Panc1 (cell line): ENCODE results near the gene CEMIP. TPM values are rescaled to one million over a fixed set of nuclear protein-coding genes. Genes with fewer than 3 reads are reported as not detected.

ENCODE experiments used
- ATAC-seq: fragments of 200-7000 bp; cut with Tn5 transposase; 2 replicates; pipeline ENCODE4 v1.9.1; 2020; ENCODE audit warnings: mild to moderate bottlenecking, moderate library complexity
- BruUV-seq: library from RNA; stranded (reverse); fragments of 400-500 nt; replicated peaks from 2 replicates; lab custom pipeline; 2021; lab: Mats Ljungman, UMichigan
- CTCF ChIA-PET: fragments of 300-600 bp; sonication (Branson Sonifier 250); formaldehyde crosslinking; loops from one replicate; lab custom pipeline; 2022; ENCODE audit warnings: antibody characterized with exemption; lab: Charles Lee
- POLR2A ChIA-PET: fragments of 300-600 bp; sonication (Branson Sonifier 250); formaldehyde crosslinking; loops from one replicate; lab custom pipeline; 2022; ENCODE audit warnings: antibody characterized with exemption; lab: Charles Lee
- DNase-seq: peaks from one replicate; pipeline ENCODE4 v3.0.0-alpha.2; 2010; ENCODE audit warnings: low read depth, low spot score
- H3K27ac ChIP-seq: 2 replicates; pipeline ENCODE4 v1.5.1; 2011; ENCODE audit warnings: mild to moderate bottlenecking, low read length, inconsistent platforms
- H3K27me3 ChIP-seq: fragments of 200-500 bp; sonication (Bioruptor generic); 2 replicates; pipeline ENCODE4 v1.6.0; 2014; ENCODE audit warnings: low read length, inconsistent platforms; ENCODE audit not compliant: control insufficient read depth, insufficient read depth
- H3K36me3 ChIP-seq: fragments of 200-500 bp; sonication (Bioruptor generic); 2 replicates; pipeline ENCODE4 v1.5.1; 2014; ENCODE audit warnings: inconsistent platforms, mild to moderate bottlenecking, low read length, moderate library complexity; ENCODE audit not compliant: control insufficient read depth, insufficient read depth
- H3K4me1 ChIP-seq: 2 replicates; pipeline ENCODE4 v1.5.1; 2011; ENCODE audit warnings: inconsistent platforms, mild to moderate bottlenecking, low read length, moderate library complexity; ENCODE audit not compliant: control insufficient read depth, insufficient read depth
- H3K4me3 ChIP-seq, 2 experiments: 2 replicates each; pipeline ENCODE4 v1.5.1; 2011 to 2012; ENCODE audit warnings: low read depth in 2 of 2, low read length in 2 of 2, mild to moderate bottlenecking in 2 of 2, inconsistent platforms in 1 of 2, moderate library complexity in 1 of 2
- H3K9me3 ChIP-seq: fragments of 200-500 bp; sonication (Bioruptor generic); 2 replicates; pipeline ENCODE4 v1.5.1; 2014; ENCODE audit warnings: low read depth, mild to moderate bottlenecking, inconsistent platforms, low read length, moderate library complexity; ENCODE audit not compliant: control insufficient read depth, insufficient read depth
- CTCF ChIP-seq: fragments of 450-650 bp; IDR thresholded peaks from 2 replicates; pipeline ENCODE4 v1.5.1; 2017; ENCODE audit warnings: mild to moderate bottlenecking
- POLR2AphosphoS5 ChIP-seq: IDR thresholded peaks from 2 replicates; pipeline ENCODE4 v1.6.1; 2012; ENCODE audit warnings: mild to moderate bottlenecking, low read depth, low read length, moderate library complexity
- REST ChIP-seq, 2 experiments: IDR thresholded peaks; 2 replicates each; pipeline ENCODE4 v1.6.1; 2011 to 2012; ENCODE audit warnings: low read depth in 2 of 2, control low read depth in 1 of 2, low read length in 1 of 2, mild to moderate bottlenecking in 1 of 2, moderate library complexity in 1 of 2; ENCODE audit not compliant: insufficient read depth in 1 of 2
- SIN3A ChIP-seq: IDR thresholded peaks from 2 replicates; pipeline ENCODE4 v1.6.1; 2012; ENCODE audit warnings: low read depth, mild to moderate bottlenecking, low read length, moderate library complexity, borderline replicate concordance; ENCODE audit not compliant: insufficient read depth
- TCF7L2 ChIP-seq: IDR thresholded peaks from 2 replicates; pipeline ENCODE4 v1.6.1; 2011; ENCODE audit warnings: mild to moderate bottlenecking, low read depth, low read length, inconsistent platforms
- in situ Hi-C: cut with HindIII; loops from 2 replicates; pipeline ENCODE4 v1.10.0; 2016; ENCODE audit warnings: low sequenced_read_pairs, low pct_unique_long_range_greater_than_20kb
- intact Hi-C: fragments of 100-400 bp; cut with micrococcal nuclease; formaldehyde crosslinking; loops from one replicate; pipeline ENCODE4 v1.10.0; 2022; ENCODE audit not compliant: unreplicated experiment
- total RNA-seq: library from RNA; stranded (reverse); gene quantifications from one replicate; pipeline ENCODE4 v1.2.1, GENCODE V29; 2021; ENCODE audit not compliant: unreplicated experiment

Gene CEMIP
- total RNA-seq, 1 experiment from 2014 or later: 0.46 TPM

- Histone ChIP-seq H3K36me3 (no peaks in the 10 kb centered on the region), H3K4me1 (no peaks in the 10 kb centered on the region), H3K4me3 (no peak overlapping the region), H3K27ac (no peak overlapping the region), H3K27me3 (no peaks in the 10 kb centered on the region), H3K9me3 (no peaks in the 10 kb centered on the region)
- POLR2A ChIA-PET: no interaction called here
- intact Hi-C loops (no loop called here), in situ Hi-C loops (no loop called here)
- TF ChIP-seq SIN3A (no peak), TCF7L2 (no peak), POLR2AphosphoS5 (no peak), CTCF (no peak), REST (IDR thresholded peaks at IDR 0.05; ENCODE audit: insufficient read depth in 1 of 2, low read depth in 2 of 2, low read length in 1 of 2) (no peak)
- CTCF ChIA-PET: no interaction called here
- BruUV-seq: no TSS peak
- ATAC-seq: no peak
- DNase-seq: no peak
These were observed 150.5 kb downstream of the CEMIP start for GRCh38 chr15:80929689-80930088.

- Histone ChIP-seq H3K9me3 (no peaks in the 10 kb centered on the region), H3K27ac (no peak overlapping the region), H3K27me3 (no peaks in the 10 kb centered on the region), H3K36me3 (no peaks in the 10 kb centered on the region), H3K4me1 (no peaks in the 10 kb centered on the region), H3K4me3 (no peak overlapping the region)
- ATAC-seq (no peak), DNase-seq (no peak)
- no TSS peak for BruUV-seq
- CTCF ChIA-PET: no interaction called here
- TF ChIP-seq CTCF: no peak
- no peak for TF ChIP-seq POLR2AphosphoS5
- TF ChIP-seq REST (IDR thresholded peaks at IDR 0.05; ENCODE audit: insufficient read depth in 1 of 2, low read depth in 2 of 2, low read length in 1 of 2): no peak
- in situ Hi-C loops: no loop called here
- intact Hi-C loops: no loop called here
- POLR2A ChIA-PET: no interaction called here
These were observed 152.0 kb downstream of the CEMIP start for GRCh38 chr15:80931191-80931590.
